IPS-18a (cell line): Measurements from ENCODE around the gene LRRTM2.

Source experiments
- H3K27ac ChIP-seq: one replicate; pipeline ENCODE4 v1.5.1; 2013; ENCODE audit warnings: low read length
- H3K27me3 ChIP-seq: one replicate; pipeline ENCODE4 v1.6.1; 2013; ENCODE audit warnings: mild to moderate bottlenecking, low read length; ENCODE audit not compliant: control insufficient read depth, insufficient read depth
- H3K36me3 ChIP-seq: one replicate; pipeline ENCODE4 v1.6.1; 2013; ENCODE audit warnings: low read depth, low read length; ENCODE audit not compliant: control insufficient read depth
- H3K4me1 ChIP-seq: one replicate; pipeline ENCODE4 v1.6.1; 2013; ENCODE audit warnings: low read depth, low read length; ENCODE audit not compliant: control insufficient read depth
- H3K4me3 ChIP-seq: one replicate; pipeline ENCODE4 v1.5.1; 2013; ENCODE audit warnings: low read length
- H3K9ac ChIP-seq: one replicate; pipeline ENCODE4 v1.6.1; 2013; ENCODE audit warnings: mild to moderate bottlenecking, low read length, moderate library complexity
- H3K9me3 ChIP-seq: one replicate; pipeline ENCODE4 v1.6.1; 2013; ENCODE audit warnings: low read depth, low read length; ENCODE audit not compliant: control insufficient read depth

LRRTM2 gene

GRCh38 chr5:138878437-138879235, 3.5 kb upstream of the LRRTM2 start:
- Histone ChIP-seq H3K9me3 (no peaks in the 10 kb centered on the region), H3K4me3 (no peak overlapping the region), H3K9ac (no peak overlapping the region), H3K27ac (no peak overlapping the region), H3K36me3 (no peaks in the 10 kb centered on the region), H3K4me1 (peaks cover 35% of the 10 kb centered on the region), H3K27me3 (no peaks in the 10 kb centered on the region)

- Histone ChIP-seq H3K4me1 (peaks cover 40% of the 10 kb centered on the region), H3K9me3 (no peaks in the 10 kb centered on the region), H3K27me3 (no peaks in the 10 kb centered on the region), H3K27ac (no peak overlapping the region), H3K36me3 (no peaks in the 10 kb centered on the region), H3K4me3 (no peak overlapping the region), H3K9ac (no peak overlapping the region)
Measured at GRCh38 chr5:138876811-138877210, 1.7 kb upstream of the LRRTM2 start.

- H3K4me3 ChIP-seq = no peak overlapping the region
- H3K4me1 ChIP-seq = peaks cover 49% of the 10 kb centered on the region
- H3K36me3 ChIP-seq = no peaks in the 10 kb centered on the region
- no peaks in the 10 kb centered on the region for H3K27me3 ChIP-seq
- no peaks in the 10 kb centered on the region for H3K9me3 ChIP-seq
- H3K27ac ChIP-seq = no peak overlapping the region
- no peak overlapping the region for H3K9ac ChIP-seq
Measured at GRCh38 chr5:138875946-138876345, 811 bp upstream of the LRRTM2 start.

GRCh38 chr5:138875552-138875875, 379 bp upstream of the LRRTM2 start:
- Histone ChIP-seq H3K27ac (no peak overlapping the region), H3K27me3 (no peaks in the 10 kb centered on the region), H3K36me3 (no peaks in the 10 kb centered on the region), H3K9me3 (no peaks in the 10 kb centered on the region), H3K9ac (no peak overlapping the region), H3K4me3 (no peak overlapping the region), H3K4me1 (peaks cover 53% of the 10 kb centered on the region)

GRCh38 chr5:138874241-138874640, 894 bp downstream of the LRRTM2 start:
- Histone ChIP-seq H3K4me1 (peaks cover 62% of the 10 kb centered on the region), H3K27ac (no peak overlapping the region), H3K4me3 (no peak overlapping the region)

GRCh38 chr5:138873466-138874221, 1.5 kb downstream of the LRRTM2 start:
- no peak overlapping the region for H3K4me3 ChIP-seq
- H3K4me1 ChIP-seq = peaks cover 62% of the 10 kb centered on the region
- no peak overlapping the region for H3K27ac ChIP-seq
- H3K27me3 ChIP-seq = no peaks in the 10 kb centered on the region
- H3K9me3 ChIP-seq = no peaks in the 10 kb centered on the region
- H3K36me3 ChIP-seq = no peaks in the 10 kb centered on the region
- H3K9ac ChIP-seq = no peak overlapping the region

More at GRCh38 chr5:138874241-138874640, 894 bp downstream of the LRRTM2 start:
- H3K9ac ChIP-seq = no peak overlapping the region
- no peaks in the 10 kb centered on the region for H3K27me3 ChIP-seq
- no peaks in the 10 kb centered on the region for H3K9me3 ChIP-seq
- no peaks in the 10 kb centered on the region for H3K36me3 ChIP-seq

GRCh38 chr5:138872841-138873465, 2.2 kb downstream of the LRRTM2 start:
- no peak overlapping the region for H3K4me3 ChIP-seq
- peaks cover 57% of the 10 kb centered on the region for H3K4me1 ChIP-seq
- no peaks in the 10 kb centered on the region for H3K36me3 ChIP-seq
- no peak overlapping the region for H3K27ac ChIP-seq
- H3K9me3 ChIP-seq = no peaks in the 10 kb centered on the region
- H3K9ac ChIP-seq = no peak overlapping the region
- H3K27me3 ChIP-seq = no peaks in the 10 kb centered on the region

GRCh38 chr5:138870611-138871010, 4.5 kb downstream of the LRRTM2 start:
- no peak overlapping the region for H3K9ac ChIP-seq
- no peaks in the 10 kb centered on the region for H3K36me3 ChIP-seq
- H3K27ac ChIP-seq = no peak overlapping the region
- H3K4me3 ChIP-seq = no peak overlapping the region
- H3K4me1 ChIP-seq = peaks cover 55% of the 10 kb centered on the region
- H3K27me3 ChIP-seq = no peaks in the 10 kb centered on the region
- no peaks in the 10 kb centered on the region for H3K9me3 ChIP-seq

GRCh38 chr5:138869763-138870500, 5.2 kb downstream of the LRRTM2 start:
- Histone ChIP-seq H3K27me3 (no peaks in the 10 kb centered on the region), H3K9me3 (no peaks in the 10 kb centered on the region), H3K9ac (no peak overlapping the region), H3K36me3 (no peaks in the 10 kb centered on the region), H3K27ac (no peak overlapping the region), H3K4me3 (no peak overlapping the region), H3K4me1 (peaks cover 48% of the 10 kb centered on the region)

- Histone ChIP-seq H3K36me3 (no peaks in the 10 kb centered on the region), H3K4me1 (peaks cover 39% of the 10 kb centered on the region), H3K27ac (no peak overlapping the region), H3K4me3 (no peak overlapping the region), H3K27me3 (no peaks in the 10 kb centered on the region), H3K9me3 (no peaks in the 10 kb centered on the region), H3K9ac (no peak overlapping the region)
Measured at GRCh38 chr5:138869038-138869437, 6.1 kb downstream of the LRRTM2 start.

GRCh38 chr5:138867011-138867410, 8.1 kb downstream of the LRRTM2 start:
- H3K4me1 ChIP-seq = peaks cover 23% of the 10 kb centered on the region
- no peak overlapping the region for H3K9ac ChIP-seq
- no peaks in the 10 kb centered on the region for H3K9me3 ChIP-seq
- no peaks in the 10 kb centered on the region for H3K27me3 ChIP-seq
- no peaks in the 10 kb centered on the region for H3K36me3 ChIP-seq
- no peak overlapping the region for H3K27ac ChIP-seq
- no peak overlapping the region for H3K4me3 ChIP-seq
